ENCODE data around the gene FAM120B. TPM values are rescaled to one million over a fixed set of nuclear protein-coding genes. Genes with fewer than 3 reads are reported as not detected.

Gene FAM120B
- total RNA-seq, 1 experiment from 2014 or later: 15.2 TPM

GRCh38 chr6:170286934-170287265 lies 19.7 kb upstream of the FAM120B start:
- no peak for ATAC-seq
- ChIA-PET POLR2A (interaction anchor here (1.0 kb wide), 1 partner anchor 9 kb away, joined by 3 read pairs; no protein-coding TSS in a partner anchor), CTCF (interaction anchor here (0.9 to 1.3 kb wide), 3 partner anchors 230 to 455 kb away, joined by 3 to 5 read pairs (median 3); no protein-coding TSS in a partner anchor)
- H3K27me3 Mint-ChIP-seq (ENCODE audit: low read depth): peaks cover 83% of the 10 kb centered on the region
- H3K4me1 Mint-ChIP-seq: peaks cover 28% of the 10 kb centered on the region
- DNase-seq (ENCODE audit: low spot score): no peak
- H3K36me3 Mint-ChIP-seq: peaks cover 31% of the 10 kb centered on the region
- no peak overlapping the region for H3K27ac Mint-ChIP-seq
- H3K4me3 Mint-ChIP-seq: peak overlapping the region; percentile 41; the same call in 1 of the 2 replicates
- TF ChIP-seq NFYB (CRISPR knock-in tag; conservative IDR thresholded peaks at IDR 0.05; ENCODE audit: low read depth) (no peak), MYBL2 (CRISPR knock-in tag; IDR thresholded peaks at IDR 0.05) (no peak), GTF2I (CRISPR knock-in tag; conservative IDR thresholded peaks at IDR 0.05) (no peak)
- TF ChIP-seq, protein P1, sequence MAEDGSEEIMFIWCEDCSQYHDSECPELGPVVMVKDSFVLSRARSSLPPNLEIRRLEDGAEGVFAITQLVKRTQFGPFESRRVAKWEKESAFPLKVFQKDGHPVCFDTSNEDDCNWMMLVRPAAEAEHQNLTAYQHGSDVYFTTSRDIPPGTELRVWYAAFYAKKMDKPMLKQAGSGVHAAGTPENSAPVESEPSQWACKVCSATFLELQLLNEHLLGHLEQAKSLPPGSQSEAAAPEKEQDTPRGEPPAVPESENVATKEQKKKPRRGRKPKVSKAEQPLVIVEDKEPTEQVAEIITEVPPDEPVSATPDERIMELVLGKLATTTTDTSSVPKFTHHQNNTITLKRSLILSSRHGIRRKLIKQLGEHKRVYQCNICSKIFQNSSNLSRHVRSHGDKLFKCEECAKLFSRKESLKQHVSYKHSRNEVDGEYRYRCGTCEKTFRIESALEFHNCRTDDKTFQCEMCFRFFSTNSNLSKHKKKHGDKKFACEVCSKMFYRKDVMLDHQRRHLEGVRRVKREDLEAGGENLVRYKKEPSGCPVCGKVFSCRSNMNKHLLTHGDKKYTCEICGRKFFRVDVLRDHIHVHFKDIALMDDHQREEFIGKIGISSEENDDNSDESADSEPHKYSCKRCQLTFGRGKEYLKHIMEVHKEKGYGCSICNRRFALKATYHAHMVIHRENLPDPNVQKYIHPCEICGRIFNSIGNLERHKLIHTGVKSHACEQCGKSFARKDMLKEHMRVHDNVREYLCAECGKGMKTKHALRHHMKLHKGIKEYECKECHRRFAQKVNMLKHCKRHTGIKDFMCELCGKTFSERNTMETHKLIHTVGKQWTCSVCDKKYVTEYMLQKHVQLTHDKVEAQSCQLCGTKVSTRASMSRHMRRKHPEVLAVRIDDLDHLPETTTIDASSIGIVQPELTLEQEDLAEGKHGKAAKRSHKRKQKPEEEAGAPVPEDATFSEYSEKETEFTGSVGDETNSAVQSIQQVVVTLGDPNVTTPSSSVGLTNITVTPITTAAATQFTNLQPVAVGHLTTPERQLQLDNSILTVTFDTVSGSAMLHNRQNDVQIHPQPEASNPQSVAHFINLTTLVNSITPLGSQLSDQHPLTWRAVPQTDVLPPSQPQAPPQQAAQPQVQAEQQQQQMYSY (CRISPR knock-in tag; IDR thresholded peaks at IDR 0.05): 0 out of 2 replicates have a peak, but pooled peaks have one; percentile 28
- H3K9me3 Mint-ChIP-seq: no peaks in the 10 kb centered on the region

GRCh38 chr6:170287371-170287876 lies 19.1 kb upstream of the FAM120B start:
- peaks cover 31% of the 10 kb centered on the region for H3K36me3 Mint-ChIP-seq
- ATAC-seq (no peak), DNase-seq (ENCODE audit: low spot score) (no peak)
- peak overlapping the region; percentile 79; the same call in 1 of the 2 replicates for H3K4me3 Mint-ChIP-seq
- H3K27ac Mint-ChIP-seq: no peak overlapping the region
- peaks cover 83% of the 10 kb centered on the region for H3K27me3 Mint-ChIP-seq (ENCODE audit: low read depth)
- H3K9me3 Mint-ChIP-seq: no peaks in the 10 kb centered on the region
- peaks cover 32% of the 10 kb centered on the region for H3K4me1 Mint-ChIP-seq
- TF ChIP-seq, protein P1 (CRISPR knock-in tag; IDR thresholded peaks at IDR 0.05): peak; percentile 18; the same call in 1 of the 2 replicates
- no peak for TF ChIP-seq IRF2 (CRISPR knock-in tag; IDR thresholded peaks at IDR 0.05; ENCODE audit: borderline replicate concordance, low read depth)
- TF ChIP-seq, protein P2, sequence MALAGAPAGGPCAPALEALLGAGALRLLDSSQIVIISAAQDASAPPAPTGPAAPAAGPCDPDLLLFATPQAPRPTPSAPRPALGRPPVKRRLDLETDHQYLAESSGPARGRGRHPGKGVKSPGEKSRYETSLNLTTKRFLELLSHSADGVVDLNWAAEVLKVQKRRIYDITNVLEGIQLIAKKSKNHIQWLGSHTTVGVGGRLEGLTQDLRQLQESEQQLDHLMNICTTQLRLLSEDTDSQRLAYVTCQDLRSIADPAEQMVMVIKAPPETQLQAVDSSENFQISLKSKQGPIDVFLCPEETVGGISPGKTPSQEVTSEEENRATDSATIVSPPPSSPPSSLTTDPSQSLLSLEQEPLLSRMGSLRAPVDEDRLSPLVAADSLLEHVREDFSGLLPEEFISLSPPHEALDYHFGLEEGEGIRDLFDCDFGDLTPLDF (CRISPR knock-in tag; IDR thresholded peaks at IDR 0.05): no peak
- CTCF ChIA-PET: interaction anchor here (0.9 to 1.2 kb wide), 2 partner anchors 326 to 456 kb away, joined by 3 to 5 read pairs; no protein-coding TSS in a partner anchor
- POLR2A ChIA-PET: interaction anchor here (1.0 kb wide), 1 partner anchor 8 kb away, joined by 3 read pairs; no protein-coding TSS in a partner anchor

DNA sequence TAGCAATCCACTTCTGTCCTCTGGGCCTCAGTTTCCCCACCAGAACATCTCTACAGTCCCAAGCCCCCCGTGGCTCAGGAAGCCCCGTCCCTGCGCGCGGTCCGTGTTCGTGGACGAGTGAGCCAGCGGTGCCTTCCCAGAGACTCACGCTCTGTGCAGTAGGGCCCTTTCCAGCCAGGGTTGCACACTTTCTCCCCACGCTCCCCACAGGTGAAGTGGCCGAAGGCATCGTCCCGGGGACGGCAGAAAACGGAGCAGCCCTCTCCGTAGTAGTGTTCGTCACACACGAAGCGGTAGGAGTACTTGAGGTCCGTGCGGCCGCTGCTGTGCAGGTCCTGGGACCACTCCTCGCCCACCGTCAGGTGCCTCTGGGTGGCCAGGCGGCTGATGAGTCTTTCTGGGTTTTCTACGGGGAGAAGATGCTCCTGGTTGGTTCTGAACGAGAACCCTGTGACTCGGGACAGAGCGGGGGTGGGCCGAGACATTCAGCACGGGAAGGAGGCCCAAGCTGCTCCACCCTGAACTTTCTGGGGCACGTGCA lies 18.4 kb upstream of the FAM120B start:
- DNase-seq (ENCODE audit: low spot score): no peak
- H3K4me1 Mint-ChIP-seq: peaks cover 40% of the 10 kb centered on the region
- POLR2A ChIA-PET: no interaction called here
- peak overlapping the region; percentile 79 for H3K4me3 Mint-ChIP-seq
- no peaks in the 10 kb centered on the region for H3K9me3 Mint-ChIP-seq
- CTCF ChIA-PET: interaction anchor here (0.6 kb wide), 1 partner anchor 209 kb away, joined by 4 read pairs; no protein-coding TSS in a partner anchor
- no peak for ATAC-seq
- peaks cover 83% of the 10 kb centered on the region for H3K27me3 Mint-ChIP-seq (ENCODE audit: low read depth)
- H3K36me3 Mint-ChIP-seq: peaks cover 31% of the 10 kb centered on the region
- peak overlapping the region; percentile 23; the same call in 1 of the 2 replicates for H3K27ac Mint-ChIP-seq
- TF ChIP-seq STAT6 (CRISPR knock-in tag; conservative IDR thresholded peaks at IDR 0.05; ENCODE audit: low read depth) (no peak), TCF7 (CRISPR knock-in tag; IDR thresholded peaks at IDR 0.05; ENCODE audit: low read depth) (no peak)

All from WTC11 (cell line).